Astrocyte (in vitro differentiated cells and primary cell): ENCODE measurements around the gene MAGI1.

ENCODE experiments used
- CTCF ChIP-seq: IDR thresholded peaks from 2 replicates; pipeline ENCODE4 v1.5.1; 2011; ENCODE audit warnings: low read depth, mild to moderate bottlenecking, inconsistent platforms, low read length, moderate library complexity; ENCODE audit not compliant: insufficient read depth
- EZH2 ChIP-seq: IDR thresholded peaks from 2 replicates; pipeline ENCODE4 v1.6.1; 2012; ENCODE audit warnings: mild to moderate bottlenecking, low read length, inconsistent platforms; ENCODE audit not compliant: insufficient read depth

GRCh38 chr3:65734792-65735191, 303.9 kb downstream of the MAGI1 start:
- TF ChIP-seq EZH2 (no peak), CTCF (no peak)
